K562 (cell line): ENCODE results near the gene SLC44A2. TPM values are rescaled to one million over a fixed set of nuclear protein-coding genes. Genes with fewer than 3 reads are reported as not detected.
A peak's percentile ranks its signal among the peaks of the same experiment; 100 is the strongest.

Experiments used
- ATAC-seq: fragments of 200-7000 bp; cut with Tn5 transposase; 3 replicates; pipeline ENCODE4 v1.9.1; 2020; ENCODE audit warnings: moderate library complexity
- BruUV-seq: library from RNA; stranded (reverse); fragments of 400-500 nt; replicated peaks from 2 replicates; lab custom pipeline; 2021; lab: Mats Ljungman, UMichigan
- CTCF ChIA-PET: fragments of 300-600 bp; formaldehyde crosslinking; extraction: SDS; loops from one replicate; lab custom pipeline; 2021; ENCODE audit warnings: low intra/inter-chr PET ratio; lab: Yijun Ruan, JAX
- POLR2A ChIA-PET: fragments of 300-600, 350-650 bp; sonication (Branson Sonifier 250); formaldehyde crosslinking; extraction: SDS; loops from one replicate; lab custom pipeline; 2021; ENCODE audit warnings: antibody characterized with exemption, inconsistent platforms; lab: Yijun Ruan, JAX
- DNase-seq, 4 experiments: peaks; one replicate each; pipeline versions ENCODE4 v3.0.0 to v3.0.0-alpha.2; 2011 to 2018; ENCODE audit warnings: low spot score in 3 of 4, mixed read lengths in 3 of 4; ENCODE audit errors: extremely low read depth in 1 of 4
- FAIRE-seq: peaks from 2 replicates; lab custom pipeline; 2011; peaks lifted over from hg19 to GRCh38; lab: Jason Lieb, UNC
- H2AFZ ChIP-seq: 2 replicates; pipeline ENCODE4 v1.6.0; 2011; ENCODE audit warnings: low read depth, low read length, control low read depth, inconsistent platforms
- H3K27ac ChIP-seq: fragments of 200-600 bp; 3 replicates; pipeline ENCODE4 v1.8.0; 2011; ENCODE audit warnings: low read depth, mild to moderate bottlenecking, control low read depth, inconsistent platforms, low read length, moderate library complexity, mixed read lengths; ENCODE audit errors: extremely low read depth
- H3K27me3 ChIP-seq, 2 experiments: fragments of 300-600 bp in 1 of 2; 2 replicates in 1 of 2; 3 replicates in 1 of 2; pipeline versions ENCODE4 v1.6.0 to v1.8.0; 2011; ENCODE audit warnings: inconsistent platforms in 2 of 2, low read length in 2 of 2, mild to moderate bottlenecking in 1 of 2, mixed read lengths in 1 of 2, moderate library complexity in 1 of 2; ENCODE audit not compliant: control insufficient read depth in 2 of 2, insufficient read depth in 2 of 2
- H3K36me3 ChIP-seq: fragments of 300-600 bp; 3 replicates; pipeline ENCODE4 v1.8.0; 2011; ENCODE audit warnings: mild to moderate bottlenecking, low read length, inconsistent platforms; ENCODE audit not compliant: control insufficient read depth, insufficient read depth
- H3K4me1 ChIP-seq, 2 experiments: fragments of 200-600 bp in 1 of 2; replicated peaks in 1 of 2; 2 replicates in 1 of 2; 3 replicates in 1 of 2; pipeline versions ENCODE4 v1.5.1 to v1.8.0; 2011; ENCODE audit warnings: inconsistent platforms in 2 of 2, low read length in 2 of 2, mild to moderate bottlenecking in 1 of 2, mixed read lengths in 1 of 2, moderate library complexity in 1 of 2; ENCODE audit not compliant: control insufficient read depth in 2 of 2, insufficient read depth in 2 of 2
- H3K4me2 ChIP-seq: 2 replicates; pipeline ENCODE4 v1.6.1; 2011; ENCODE audit warnings: low read length, control low read depth, inconsistent platforms, mixed read lengths; ENCODE audit not compliant: insufficient read depth
- H3K4me3 ChIP-seq: fragments of 200-600 bp; sonication (generic), shearing (Covaris generic); 2 replicates; pipeline ENCODE4 v1.5.1; 2016; ENCODE audit warnings: control low read depth, inconsistent platforms
- H3K79me2 ChIP-seq: fragments of 200-600 bp; 3 replicates; pipeline ENCODE4 v1.8.0; 2011; ENCODE audit warnings: low read length, inconsistent platforms; ENCODE audit not compliant: control insufficient read depth, insufficient read depth
- H3K9ac ChIP-seq, 2 experiments: 2 replicates each; pipeline versions ENCODE4 v1.6.0 to v1.6.1; 2011; ENCODE audit warnings: low read depth in 2 of 2, low read length in 2 of 2, control low read depth in 1 of 2, inconsistent platforms in 1 of 2, mild to moderate bottlenecking in 1 of 2, mixed read lengths in 1 of 2; ENCODE audit not compliant: insufficient read depth in 1 of 2
- H3K9me1 ChIP-seq: one replicate; pipeline ENCODE4 v1.6.0; 2011; ENCODE audit warnings: inconsistent platforms, mild to moderate bottlenecking, low read length, moderate library complexity; ENCODE audit not compliant: control insufficient read depth, insufficient read depth
- H3K9me3 ChIP-seq: replicated peaks from 2 replicates; pipeline ENCODE4 v1.5.1; 2011; ENCODE audit warnings: low read depth, low read length, inconsistent platforms; ENCODE audit not compliant: control insufficient read depth, insufficient read depth
- H4K20me1 ChIP-seq: replicated peaks from 2 replicates; pipeline ENCODE4 v1.6.1; 2011; ENCODE audit warnings: low read length, inconsistent platforms, mixed read lengths; ENCODE audit not compliant: control insufficient read depth, insufficient read depth
- ATF3 ChIP-seq, 2 experiments: fragments of 450-650 bp in 1 of 2; sonication (generic) in 1 of 2; formaldehyde crosslinking in 1 of 2; IDR thresholded peaks in 1 of 2; conservative IDR thresholded peaks in 1 of 2; 2 replicates each; pipeline versions ENCODE4 v1.6.1 to v1.8.1; 2016 to 2023; ENCODE audit warnings: mild to moderate bottlenecking in 2 of 2, moderate library complexity in 2 of 2, inconsistent platforms in 1 of 2, missing genetic modification reagents in 1 of 2
- E2F6 ChIP-seq, 2 experiments: IDR thresholded peaks; 2 replicates each; pipeline ENCODE4 v1.6.1; 2011; ENCODE audit warnings: borderline replicate concordance in 1 of 2, control low read depth in 1 of 2, low read depth in 1 of 2, low read length in 1 of 2, mild to moderate bottlenecking in 1 of 2, mixed read lengths in 1 of 2, moderate library complexity in 1 of 2; ENCODE audit not compliant: insufficient read depth in 1 of 2, insufficient read length in 1 of 2, poor library complexity in 1 of 2, severe bottlenecking in 1 of 2; ENCODE audit errors: extremely low read depth in 1 of 2
- KDM5B ChIP-seq: fragments of 200-600 bp; sonication (generic); IDR thresholded peaks from 2 replicates; pipeline ENCODE4 v1.6.1; 2012; ENCODE audit warnings: low read depth, mild to moderate bottlenecking, moderate library complexity, low read length, control low read depth, inconsistent platforms; ENCODE audit not compliant: insufficient replicate concordance
- MBD2 ChIP-seq: sonication (generic); IDR thresholded peaks from 2 replicates; pipeline ENCODE4 v1.6.1; 2016; ENCODE audit warnings: low read depth, borderline replicate concordance
- MEIS2 ChIP-seq: fragments of 450-650 bp; IDR thresholded peaks from 2 replicates; pipeline ENCODE4 v1.6.1; 2014; ENCODE audit warnings: mild to moderate bottlenecking; ENCODE audit not compliant: partially characterized antibody
- MYC ChIP-seq, 2 experiments: fragments of 250-450 bp in 1 of 2; sonication (Bioruptor Pico) in 1 of 2; IDR thresholded peaks; 2 replicates each; pipeline versions ENCODE4 v1.5.1 to v1.6.1; 2012 to 2021; ENCODE audit warnings: low read depth in 2 of 2, borderline replicate concordance in 1 of 2, improper control_type of control experiment in 1 of 2, low read length in 1 of 2, mild to moderate bottlenecking in 1 of 2, moderate library complexity in 1 of 2
- NR2C1 ChIP-seq, 2 experiments: fragments of 450-650 bp; IDR thresholded peaks; 2 replicates each; pipeline ENCODE4 v1.6.1; 2017; ENCODE audit warnings: mild to moderate bottlenecking in 2 of 2, antibody characterized with exemption in 1 of 2, inconsistent platforms in 1 of 2, missing compliant biosample characterization in 1 of 2, missing genetic modification characterization in 1 of 2
- ZNF347 ChIP-seq: fragments of 450-650 bp; formaldehyde crosslinking; IDR thresholded peaks from 2 replicates; pipeline ENCODE4 v1.4.0; 2020; ENCODE audit warnings: low read depth, mild to moderate bottlenecking, moderate library complexity
- ZNF395 ChIP-seq: fragments of 200-800 bp; sonication (Bioruptor generic); IDR thresholded peaks from 2 replicates; pipeline ENCODE4 v1.6.1; 2017; ENCODE audit warnings: missing genetic modification characterization, missing compliant biosample characterization
- WGBS: fragments of 100-300 bp; shearing (Covaris generic); methylation state at CpG from one replicate; pipeline ENCODE4 v1.1.6; 2016; ENCODE audit warnings: low coverage, mixed read lengths; ENCODE audit not compliant: insufficient coverage; ENCODE audit errors: missing lambda C conversion rate; 5-methylcytosine and 5-hydroxymethylcytosine counted together
- in situ Hi-C: fragments of 300-500 bp; cut with MboI; formaldehyde crosslinking; loops from 4 replicates; pipeline ENCODE4 v1.15.0; 2018; ENCODE audit warnings: inconsistent platforms, mixed read lengths
- intact Hi-C: fragments of 100-400 bp; cut with micrococcal nuclease; formaldehyde crosslinking; loops from 2 replicates; pipeline ENCODE4 v1.14.2; 2022
- polyA plus RNA-seq, 8 experiments: library from polyadenylated mRNA; depleted of rRNA in 4 of 8; stranded (reverse) in 5 of 8; unstranded in 3 of 8; fragments of >200 nt; fragmentation: Nextera tagmentation in 2 of 8; fragmentation: Illumina TruSeq in 1 of 8; extraction: Ambion mirVana in 2 of 8; extraction: Trizol in 1 of 8; gene quantifications; 2 replicates each; pipeline versions ENCODE4 v1.2.1 to v1.2.3, GENCODE V29; 2011 to 2014; ENCODE audit warnings: inconsistent platforms in 1 of 8, missing spikeins in 1 of 8
- total RNA-seq, 7 experiments: library from RNA; depleted of rRNA in 6 of 7; stranded (reverse); fragments of >200 nt in 6 of 7; fragmentation: Illumina TruSeq in 2 of 7; extraction: Trizol in 2 of 7; gene quantifications; 2 replicates each; pipeline versions ENCODE4 v1.2.1 to v1.2.3, GENCODE V29; 2011 to 2021; ENCODE audit warnings: low replicate concordance in 1 of 7

The SLC44A2 gene
- total and polyA plus RNA-seq, 9 of the 15 experiments (the other 6 are each of a cell fraction or from before 2014, with no cell fraction given), result 1.1 to 34.2 (median 8.1) TPM

- TF ChIP-seq ATF3 (IDR thresholded peaks at IDR 0.05) (no peak), ATF3 (CRISPR knock-in tag; conservative IDR thresholded peaks at IDR 0.05) (0 out of 2 replicates have a peak, but pooled peaks have one; percentile 75)
- TF ChIP-seq, all 486 proteins: peak for 13
Measured at GRCh38 chr19:10653482-10653731, 28.1 kb downstream of the SLC44A2 start (continued).

GRCh38 chr19:10653732-10654609 lies 28.6 kb downstream of the SLC44A2 start, which contains the start of gene ILF3:
Gene ILF3 (plus strand): TSS chr19:10654346. CDS start chr19:10670606, 16,260 bp downstream.
- Histone ChIP-seq H4K20me1 (peaks cover 37% of the 10 kb centered on the region), H3K9me3 (no peaks in the 10 kb centered on the region), H3K9ac (peak within 1 kb of the TSS; percentile 99), H3K4me3 (peak within 1 kb of the TSS; percentile 90), H3K27ac (peak within 1 kb of the TSS; percentile 99), H3K36me3 (peaks cover 44% of the 10 kb centered on the region), H3K9me1 (peaks cover 3% of the 10 kb centered on the region), H3K79me2 (peaks cover 66% of the 10 kb centered on the region), H2AFZ (peak within 1 kb of the TSS; percentile 92), H3K4me1 (peaks cover 34 to 35% of the 10 kb centered on the region in 2 experiments; a peak in 4 of 5 replicates), H3K4me2 (peak within 1 kb of the TSS; percentile 94), H3K27me3 (no peaks in the 10 kb centered on the region)
- peak; percentile 90 to 100 (median 94) for DNase-seq
- FAIRE-seq, result peak; percentile 98
- intact Hi-C loops (loop anchor here (2.0 to 5.0 kb wide), 2 partner anchors 41 to 87 kb away; partner anchors contain the start of genes CDKN2D and KRI1), in situ Hi-C loops (no loop called here)
- under 1% methylated on average over 45 of the region's 91 CpGs for WGBS
- no TSS peak for BruUV-seq
- POLR2A ChIA-PET, result interaction anchor here (0.7 to 1.3 kb wide), 3 partner anchors 12 to 73 kb away, joined by 3 to 11 read pairs (median 3); no protein-coding TSS in a partner anchor
- ATAC-seq, result peak; percentile 86
- CTCF ChIA-PET, result no interaction called here
- TF ChIP-seq MBD2, result peak; percentile 85
- TF ChIP-seq MEIS2, result peak; percentile 80
- TF ChIP-seq NR2C1 (IDR thresholded peaks at IDR 0.05), result peak; percentile 90
- TF ChIP-seq NR2C1 (tag; IDR thresholded peaks at IDR 0.05), result peak; percentile 90
- peak; percentile 90; the same call in 1 of the 2 replicates for TF ChIP-seq ZNF395 (CRISPR knock-in tag)
- TF ChIP-seq KDM5B, result peak; percentile 91
- peak; percentile 95 to 97 for TF ChIP-seq E2F6 (IDR thresholded peaks at IDR 0.05; ENCODE audit: borderline replicate concordance in 1 of 2, extremely low read depth in 1 of 2, insufficient read depth in 1 of 2, insufficient read length in 1 of 2, low read depth in 1 of 2, low read length in 1 of 2, poor library complexity in 1 of 2, severe bottlenecking in 1 of 2)
- no peak for TF ChIP-seq ZNF347 (CRISPR knock-in tag)
- peak; percentile 93 for TF ChIP-seq MYC (IDR thresholded peaks at IDR 0.05; ENCODE audit: low read depth, low read length)
- peak; percentile 32; the same call in 1 of the 2 replicates for TF ChIP-seq MYC (CRISPR knock-in tag; IDR thresholded peaks at IDR 0.05; ENCODE audit: borderline replicate concordance, low read depth)
